Peyer's patch (tissue), 4 donors: ENCODE data around the gene RGS19. TPM values are rescaled to one million over a fixed set of nuclear protein-coding genes. Genes with fewer than 3 reads are reported as not detected.
A peak's percentile ranks its signal among the peaks of the same experiment; 100 is the strongest.

Source experiments
- DNase-seq, 3 donors: peaks; one replicate each; pipeline ENCODE4 v3.0.0-alpha.2; 2017 to 2019
- H3K27ac ChIP-seq, 4 donors: fragments of 200-600 bp; sonication (generic); one replicate each; pipeline ENCODE4 v1.5.1; 2016 to 2019
- H3K27me3 ChIP-seq, 2 donors: fragments of 200-600 bp; sonication (generic); one replicate each; pipeline ENCODE4 v1.5.1; 2019
- H3K36me3 ChIP-seq, 3 donors: fragments of 200-600 bp; sonication (generic); one replicate each; pipeline ENCODE4 v1.5.1; 2016 to 2019
- H3K4me1 ChIP-seq, 4 donors: fragments of 200-600 bp; sonication (generic); one replicate each; pipeline ENCODE4 v1.5.1; 2016 to 2019
- H3K4me3 ChIP-seq, 4 donors: fragments of 200-600 bp; sonication (generic); 1 replicate in 3 of 4; 2 replicates in 1 of 4; pipeline ENCODE4 v1.5.1; 2016 to 2019; ENCODE audit warnings: mild to moderate bottlenecking in 1 of 4
- H3K9me3 ChIP-seq, 4 donors: fragments of 200-600 bp; sonication (generic); one replicate each; pipeline ENCODE4 v1.5.1; 2016 to 2019; ENCODE audit warnings: mild to moderate bottlenecking in 1 of 4
- CTCF ChIP-seq, 6 experiments: fragments of 450-650 bp in 4 of 6; fragments of 200-600 bp in 2 of 6; sonication (generic) in 1 of 6; IDR thresholded peaks; one replicate each; pipeline ENCODE4 v1.5.1; 2017 to 2019; ENCODE audit warnings: antibody characterized with exemption in 6 of 6, mild to moderate bottlenecking in 3 of 6, moderate library complexity in 1 of 6
- POLR2A ChIP-seq, 2 donors: fragments of 450-650 bp; IDR thresholded peaks; one replicate each; pipeline ENCODE4 v1.5.1; 2017; ENCODE audit warnings: antibody characterized with exemption in 2 of 2, mild to moderate bottlenecking in 2 of 2, moderate library complexity in 2 of 2
- total RNA-seq, 4 donors: library from RNA; depleted of rRNA; stranded (reverse); fragments of >200 nt; gene quantifications; one replicate each; pipeline ENCODE4 v1.1.0, GENCODE V29; 2016

RGS19 gene
- total RNA-seq, 4 donors from 2014 or later = 3.3 to 39.6 (median 6.8) TPM

DNA sequence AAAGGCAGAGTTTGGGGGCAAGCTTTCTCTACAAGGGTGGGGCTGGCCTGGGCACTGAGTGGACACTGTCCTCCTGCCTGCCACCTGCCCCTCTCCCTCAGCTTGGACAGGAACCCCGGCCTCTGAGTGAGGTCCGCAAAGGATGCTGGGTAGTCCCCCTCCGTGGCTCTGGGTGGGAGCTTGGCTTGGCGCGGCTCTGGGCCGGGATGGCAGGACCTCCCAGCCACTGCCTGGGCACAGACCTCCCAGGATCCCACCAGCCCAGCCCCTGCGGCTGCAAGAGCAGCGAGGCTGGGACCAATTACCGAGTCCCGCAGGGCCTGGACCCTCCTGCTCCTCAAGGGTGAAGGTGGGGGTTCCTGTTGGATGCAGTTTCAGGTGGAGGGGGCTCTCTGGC lies 27.0 kb downstream of the RGS19 start:
- Histone ChIP-seq H3K27ac (peak overlapping the region in 3 of 4 donors; percentile 27 to 74 (median 36)), H3K36me3 (no peaks in the 10 kb centered on the region), H3K4me1 (peaks cover 0 to 24% (median 10%) of the 10 kb centered on the region in 4 donors), H3K9me3 (no peaks in the 10 kb centered on the region), H3K4me3 (no peak overlapping the region), H3K27me3 (peaks cover 0 to 32% of the 10 kb centered on the region in 2 donors)
- no peak for TF ChIP-seq CTCF (IDR thresholded peaks at IDR 0.05)
- no peak for TF ChIP-seq POLR2A (IDR thresholded peaks at IDR 0.05)
- DNase-seq = no peak

DNA sequence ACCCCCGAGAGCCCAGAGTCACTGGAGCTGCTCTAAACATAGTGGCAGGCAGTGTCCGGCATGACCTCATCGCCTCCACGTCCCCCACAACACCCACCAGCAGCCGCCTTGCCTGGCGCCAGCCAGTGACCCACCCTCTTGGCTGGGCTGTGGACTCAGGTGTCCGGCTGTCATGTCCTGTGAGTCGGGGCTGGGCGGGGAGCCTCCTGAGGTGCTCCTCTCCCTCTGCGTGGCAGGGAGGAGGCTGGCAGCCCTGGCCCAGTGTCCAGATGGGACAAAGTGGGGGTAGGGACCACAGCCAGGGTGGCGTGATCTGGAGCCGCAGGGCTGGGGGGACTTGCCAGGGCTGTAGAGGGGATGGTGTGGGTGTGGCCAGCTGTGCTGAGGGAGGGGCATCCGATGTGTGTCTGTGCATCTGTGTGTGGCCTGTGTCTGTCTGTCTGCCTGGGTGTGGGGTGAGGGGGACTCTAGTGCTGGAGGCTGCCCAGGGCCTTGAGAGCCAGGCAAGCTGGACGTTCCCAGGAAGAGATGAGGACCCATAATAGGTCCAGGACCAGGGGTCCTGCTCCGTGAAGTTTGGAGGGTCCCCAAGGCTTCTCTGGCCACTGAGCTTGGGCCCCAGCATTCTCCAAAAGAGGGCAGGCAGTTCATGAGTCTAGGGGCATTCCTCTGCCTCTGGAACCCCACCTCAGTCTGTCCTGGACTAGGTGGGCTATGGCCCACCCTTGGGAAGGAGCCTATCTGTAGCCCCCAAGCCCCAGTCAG lies 27.6 kb downstream of the RGS19 start:
- Histone ChIP-seq H3K4me3 (no peak overlapping the region), H3K9me3 (no peaks in the 10 kb centered on the region), H3K36me3 (no peaks in the 10 kb centered on the region), H3K27me3 (peaks cover 0 to 32% of the 10 kb centered on the region in 2 donors), H3K27ac (peak overlapping the region in 3 of 4 donors; percentile 36 to 74 (median 57)), H3K4me1 (peaks cover 0 to 24% (median 9%) of the 10 kb centered on the region in 4 donors)
- TF ChIP-seq CTCF (IDR thresholded peaks at IDR 0.05) (no peak), POLR2A (IDR thresholded peaks at IDR 0.05) (no peak)
- DNase-seq = no peak

DNA sequence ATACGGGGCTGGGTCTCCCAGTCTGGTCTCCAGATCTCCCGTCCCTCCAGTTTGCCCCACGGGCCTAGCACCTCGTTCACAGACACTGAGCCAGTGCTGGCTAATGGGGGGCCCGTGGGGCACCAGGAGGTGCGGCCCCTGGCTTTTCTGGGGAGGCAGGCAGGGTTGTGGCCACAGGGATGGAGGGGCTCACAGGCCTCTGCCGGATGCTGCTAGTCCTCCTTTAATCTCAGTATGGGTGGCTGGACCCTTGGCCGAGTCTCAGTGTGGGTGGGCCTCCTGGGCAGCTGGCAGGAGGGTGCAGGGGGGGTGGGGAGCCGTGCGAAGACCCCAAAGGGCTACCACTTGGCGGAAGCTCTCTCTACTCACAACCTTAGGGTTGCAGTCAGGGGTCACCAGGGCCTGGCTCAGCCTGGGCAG lies 28.3 kb downstream of the RGS19 start:
- Histone ChIP-seq H3K27ac (peak overlapping the region in 2 of 4 donors; percentile 57 to 65), H3K27me3 (peaks cover 0 to 32% of the 10 kb centered on the region in 2 donors), H3K4me1 (peaks cover 0 to 24% (median 9%) of the 10 kb centered on the region in 4 donors), H3K9me3 (no peaks in the 10 kb centered on the region), H3K36me3 (no peaks in the 10 kb centered on the region), H3K4me3 (no peak overlapping the region)
- TF ChIP-seq POLR2A (IDR thresholded peaks at IDR 0.05) (no peak), CTCF (IDR thresholded peaks at IDR 0.05) (no peak)
- no peak for DNase-seq

- Histone ChIP-seq H3K27me3 (peaks cover 0 to 32% of the 10 kb centered on the region in 2 donors), H3K9me3 (no peaks in the 10 kb centered on the region), H3K27ac (peak overlapping the region in 3 of 4 donors; percentile 31 to 65 (median 57)), H3K4me1 (peaks cover 0 to 24% (median 9%) of the 10 kb centered on the region in 4 donors), H3K36me3 (no peaks in the 10 kb centered on the region), H3K4me3 (peak overlapping the region in 1 of 4 donors; percentile 37)
- TF ChIP-seq POLR2A (IDR thresholded peaks at IDR 0.05) (no peak), CTCF (IDR thresholded peaks at IDR 0.05) (no peak)
- DNase-seq = no peak
Measured at GRCh38 chr20:64050261-64051032, 28.9 kb downstream of the RGS19 start.

- H3K27ac ChIP-seq = peak overlapping the region in 3 of 4 donors; percentile 31 to 65 (median 59)
- peaks cover 0 to 32% of the 10 kb centered on the region in 2 donors for H3K27me3 ChIP-seq
- H3K36me3 ChIP-seq = no peaks in the 10 kb centered on the region
- no peak for DNase-seq
- H3K4me1 ChIP-seq = peaks cover 0 to 24% (median 9%) of the 10 kb centered on the region in 4 donors
- TF ChIP-seq CTCF (IDR thresholded peaks at IDR 0.05) (no peak), POLR2A (IDR thresholded peaks at IDR 0.05) (no peak)
- peak overlapping the region in 3 of 4 donors; percentile 36 to 37 (median 37) for H3K4me3 ChIP-seq
- no peaks in the 10 kb centered on the region for H3K9me3 ChIP-seq
Measured at GRCh38 chr20:64049878-64050260, 29.4 kb downstream of the RGS19 start.
